ENCODE data around the gene ASPG. TPM values are rescaled to one million over a fixed set of nuclear protein-coding genes. Genes with fewer than 3 reads are reported as not detected.

Gene ASPG
- total RNA-seq, 1 experiment from 2014 or later, result not detected

- DNase-seq (ENCODE audit: low read depth, low spot score) (no peak), ATAC-seq (no peak)
- Histone ChIP-seq H3K27me3 (ENCODE audit: control insufficient read depth, insufficient read depth, low read length) (no peaks in the 10 kb centered on the region; the same call in 1 of the 2 replicates), H3K4me3 (ENCODE audit: low read depth in 2 of 2, low read length in 2 of 2) (no peak overlapping the region), H3K27ac (ENCODE audit: low read length) (no peak overlapping the region), H3K9me3 (ENCODE audit: control insufficient read depth, insufficient read depth, low read depth, low read length) (no peaks in the 10 kb centered on the region; the same call in 1 of the 2 replicates), H3K4me1 (ENCODE audit: control insufficient read depth, insufficient read depth, low read length) (no peaks in the 10 kb centered on the region), H3K36me3 (ENCODE audit: control insufficient read depth, insufficient read depth, low read length) (no peaks in the 10 kb centered on the region; the same call in 1 of the 2 replicates)
- ChIA-PET POLR2A (no interaction called here), CTCF (interaction anchor here (0.6 kb wide), 1 partner anchor 215 kb away, joined by 4 read pairs; no protein-coding TSS in a partner anchor)
- no TSS peak for BruUV-seq (replicated peaks)
- TF ChIP-seq REST (IDR thresholded peaks at IDR 0.05; ENCODE audit: insufficient read depth in 1 of 2, low read depth in 2 of 2, low read length in 1 of 2) (no peak), SIN3A (IDR thresholded peaks at IDR 0.05; ENCODE audit: borderline replicate concordance, insufficient read depth, low read depth, low read length) (no peak), CTCF (IDR thresholded peaks at IDR 0.05) (no peak), TCF7L2 (IDR thresholded peaks at IDR 0.05; ENCODE audit: low read depth, low read length) (no peak)
- intact Hi-C loops (cut with micrococcal nuclease; ENCODE audit: unreplicated experiment), result loop anchor here (5.0 kb wide), 1 partner anchor 41 kb away; no protein-coding TSS in a partner anchor
- in situ Hi-C loops (cut with HindIII; ENCODE audit: low pct_unique_long_range_greater_than_20kb, low sequenced_read_pairs), result no loop called here
Observed at GRCh38 chr14:104133496-104133895, 48.0 kb downstream of the ASPG start.

GRCh38 chr14:104134061-104134965 lies 48.8 kb downstream of the ASPG start:
- CTCF ChIA-PET, result no interaction called here
- TF ChIP-seq REST (IDR thresholded peaks at IDR 0.05; ENCODE audit: insufficient read depth in 1 of 2, low read depth in 2 of 2, low read length in 1 of 2), result no peak
- TF ChIP-seq CTCF (IDR thresholded peaks at IDR 0.05), result no peak
- TF ChIP-seq TCF7L2 (IDR thresholded peaks at IDR 0.05; ENCODE audit: low read depth, low read length), result no peak
- no peak for TF ChIP-seq POLR2AphosphoS5 (IDR thresholded peaks at IDR 0.05; ENCODE audit: low read depth, low read length)
- no peak for TF ChIP-seq SIN3A (IDR thresholded peaks at IDR 0.05; ENCODE audit: borderline replicate concordance, insufficient read depth, low read depth, low read length)
- ATAC-seq, result no peak
- intact Hi-C loops (cut with micrococcal nuclease; ENCODE audit: unreplicated experiment) (loop anchor here (5.0 kb wide), 1 partner anchor 42 kb away; no protein-coding TSS in a partner anchor), in situ Hi-C loops (cut with HindIII; ENCODE audit: low pct_unique_long_range_greater_than_20kb, low sequenced_read_pairs) (no loop called here)
- Histone ChIP-seq H3K27ac (ENCODE audit: low read length) (no peak overlapping the region), H3K4me1 (ENCODE audit: control insufficient read depth, insufficient read depth, low read length) (no peaks in the 10 kb centered on the region; the same call in 1 of the 2 replicates), H3K27me3 (ENCODE audit: control insufficient read depth, insufficient read depth, low read length) (no peaks in the 10 kb centered on the region; the same call in 1 of the 2 replicates), H3K9me3 (ENCODE audit: control insufficient read depth, insufficient read depth, low read depth, low read length) (no peaks in the 10 kb centered on the region; the same call in 1 of the 2 replicates), H3K4me3 (ENCODE audit: low read depth in 2 of 2, low read length in 2 of 2) (no peak overlapping the region), H3K36me3 (ENCODE audit: control insufficient read depth, insufficient read depth, low read length) (no peaks in the 10 kb centered on the region; the same call in 1 of the 2 replicates)
- no peak for DNase-seq (ENCODE audit: low read depth, low spot score)
- POLR2A ChIA-PET, result no interaction called here
- no TSS peak for BruUV-seq (replicated peaks)

Data from Panc1 (cell line).